ENCODE results near the gene CDYL.
A peak's percentile ranks its signal among the peaks of the same experiment; 100 is the strongest.

The CDYL gene

DNA sequence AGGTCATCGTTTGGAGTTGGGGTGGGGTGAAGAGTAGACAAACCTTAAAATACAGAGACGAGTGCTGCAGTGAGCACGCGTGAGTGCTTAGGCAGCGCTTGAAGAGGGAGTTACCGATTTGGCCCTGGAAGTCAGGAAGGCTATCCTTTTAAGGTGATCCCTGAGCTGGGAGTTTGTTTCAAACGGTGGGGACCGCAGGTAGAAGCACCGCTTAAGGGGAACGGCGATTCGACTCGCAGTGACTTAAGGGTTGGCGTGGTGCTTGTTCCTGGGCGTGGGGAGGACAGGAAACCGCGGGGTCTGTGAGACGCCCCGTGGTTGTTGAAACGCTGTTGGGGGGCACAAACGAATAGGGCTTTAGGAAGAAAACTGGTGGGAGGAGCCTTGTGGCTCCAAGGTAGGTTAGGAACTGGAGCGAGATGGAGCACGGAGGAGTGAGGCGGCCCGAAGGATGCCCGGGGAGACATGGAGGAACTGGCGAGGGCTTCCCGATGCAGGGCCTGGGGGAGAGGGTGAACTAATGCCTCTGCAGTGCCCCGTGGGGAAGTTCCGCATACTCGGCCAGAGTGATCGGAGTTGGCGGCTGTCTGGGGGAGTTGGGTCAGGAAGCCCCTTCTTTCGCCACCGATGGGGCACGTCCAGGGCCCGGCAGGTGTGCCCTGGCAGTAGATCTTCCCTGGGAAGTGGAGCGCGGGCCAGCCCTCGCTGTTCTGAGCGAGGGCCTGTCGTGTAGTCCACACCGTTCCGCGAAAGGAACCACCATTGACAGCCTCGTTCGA lies 1.3 kb upstream of the CDYL start:
- no peak for DNase-seq

DNA sequence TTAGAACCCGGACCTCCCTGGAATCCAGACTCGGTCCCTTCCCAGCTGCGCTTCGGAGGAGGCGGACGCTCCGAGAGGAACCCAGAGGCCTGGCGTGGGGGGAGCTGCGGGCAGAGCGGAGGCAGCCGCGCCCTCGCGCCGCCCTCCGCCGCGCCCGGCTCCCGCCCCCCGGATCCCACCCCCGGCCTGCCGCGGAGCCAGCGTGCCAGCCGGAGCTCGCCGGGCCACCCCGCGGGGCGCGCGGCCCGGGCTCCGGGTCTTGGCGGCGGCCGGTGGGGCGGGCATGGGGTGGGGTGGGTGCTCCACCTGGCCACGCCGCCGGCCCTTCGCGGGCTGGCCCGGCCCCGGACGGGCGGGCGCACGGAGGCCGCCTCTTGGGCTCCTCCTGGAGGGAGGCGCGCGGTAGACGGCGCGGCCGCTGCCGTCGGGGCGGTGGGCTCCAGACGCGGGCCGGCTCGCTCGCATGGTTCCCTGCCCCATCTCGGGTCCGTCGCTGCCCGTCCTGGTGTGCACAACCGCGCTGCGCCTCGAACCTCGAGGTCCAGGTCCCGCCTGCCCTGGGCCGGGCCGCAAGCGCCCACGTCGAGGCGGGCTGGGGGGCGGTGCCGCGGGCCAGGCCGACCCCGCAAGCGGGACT lies 592 bp upstream of the CDYL start:
- DNase-seq, result no peak

DNA sequence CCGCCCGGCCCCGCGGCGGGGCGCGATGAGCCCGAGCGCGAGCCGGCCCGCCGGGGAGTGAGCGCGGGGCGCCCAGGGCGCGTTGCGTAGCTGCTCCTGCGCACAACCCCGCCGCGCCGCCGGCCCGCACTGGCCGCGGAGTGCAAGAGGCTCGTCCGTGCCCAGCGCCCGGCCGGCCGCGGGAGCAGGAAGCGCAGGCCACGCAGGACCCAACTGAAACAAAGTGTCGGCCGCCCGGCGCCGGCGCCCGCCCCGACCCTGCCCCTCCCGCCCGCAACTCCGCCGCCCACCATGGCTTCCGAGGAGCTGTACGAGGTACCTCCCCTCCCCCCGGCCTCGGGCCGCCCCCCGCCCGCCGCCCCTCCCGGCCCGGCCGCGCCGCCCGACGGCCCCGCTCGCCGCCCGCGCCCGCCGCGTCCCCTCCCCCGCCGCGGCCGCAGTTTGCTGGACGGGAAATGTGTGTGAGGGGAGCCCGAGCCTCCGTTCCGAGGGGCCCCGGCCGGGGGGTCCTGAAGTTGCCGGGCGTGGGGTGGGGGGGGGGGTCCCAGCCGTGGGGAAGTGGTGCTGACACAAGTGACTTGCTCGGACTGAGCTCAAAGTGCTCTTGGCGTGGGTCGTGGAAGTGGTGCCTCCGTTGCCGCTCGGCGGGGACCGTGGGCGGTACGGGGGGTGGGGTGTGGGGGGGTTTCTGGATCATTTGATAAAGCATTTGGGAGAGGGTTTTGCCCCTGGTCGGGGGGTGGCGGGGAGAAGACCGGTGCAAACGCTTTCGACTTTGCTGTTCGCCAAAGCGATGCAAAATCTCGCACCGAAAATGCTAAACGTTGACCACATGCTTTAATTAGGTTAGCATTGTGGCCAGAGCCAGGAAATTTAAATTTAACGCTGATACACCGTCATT lies 539 bp downstream of the CDYL start:
- DNase-seq, result peak; percentile 17

DNA sequence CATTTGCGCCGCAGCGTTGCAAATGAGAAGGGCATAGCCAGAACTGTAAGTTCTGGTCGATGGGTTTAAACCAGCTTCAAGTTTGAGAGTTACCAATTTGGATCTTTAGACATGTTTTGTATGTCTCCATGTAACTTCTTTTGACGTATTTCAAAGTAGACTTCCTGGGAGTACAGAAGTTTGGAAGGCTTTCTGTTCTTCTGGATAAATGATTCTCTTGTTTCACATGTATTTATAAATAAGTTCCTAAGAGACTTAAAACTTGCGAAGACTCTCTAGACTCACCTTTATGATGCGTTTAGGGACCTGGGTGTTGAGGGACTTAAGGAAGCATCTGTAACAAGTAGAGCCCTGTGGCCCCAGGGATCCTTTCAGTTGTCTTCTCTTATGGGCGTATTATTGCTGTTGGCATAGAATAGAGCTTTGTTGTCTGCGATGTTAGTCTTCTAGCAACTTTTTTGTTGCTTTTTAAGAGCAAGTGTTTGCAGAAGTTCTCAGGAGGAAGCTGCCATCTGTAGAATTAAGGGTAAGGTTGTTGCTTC lies 1.3 kb downstream of the CDYL start:
- DNase-seq, result no peak

DNA sequence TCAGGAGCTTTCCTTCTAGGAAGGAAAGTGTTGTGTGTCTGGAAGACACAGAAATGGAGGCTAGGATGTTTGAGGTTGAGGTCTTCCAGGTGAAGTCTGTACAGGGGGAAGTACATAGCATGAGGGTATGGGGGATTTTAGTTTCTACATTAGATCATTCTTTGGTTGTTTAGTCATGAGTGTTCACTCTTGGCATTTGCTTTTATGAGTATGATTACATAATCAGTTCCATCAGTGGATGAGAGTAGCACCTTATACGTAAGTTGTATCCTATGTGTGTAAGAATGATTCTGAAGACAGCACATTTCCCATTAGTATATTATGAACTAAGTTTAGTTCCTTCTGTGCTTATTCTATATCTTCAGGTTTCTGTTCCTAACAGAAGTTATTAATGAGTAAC lies 1.9 kb downstream of the CDYL start:
- DNase-seq, result no peak

DNA sequence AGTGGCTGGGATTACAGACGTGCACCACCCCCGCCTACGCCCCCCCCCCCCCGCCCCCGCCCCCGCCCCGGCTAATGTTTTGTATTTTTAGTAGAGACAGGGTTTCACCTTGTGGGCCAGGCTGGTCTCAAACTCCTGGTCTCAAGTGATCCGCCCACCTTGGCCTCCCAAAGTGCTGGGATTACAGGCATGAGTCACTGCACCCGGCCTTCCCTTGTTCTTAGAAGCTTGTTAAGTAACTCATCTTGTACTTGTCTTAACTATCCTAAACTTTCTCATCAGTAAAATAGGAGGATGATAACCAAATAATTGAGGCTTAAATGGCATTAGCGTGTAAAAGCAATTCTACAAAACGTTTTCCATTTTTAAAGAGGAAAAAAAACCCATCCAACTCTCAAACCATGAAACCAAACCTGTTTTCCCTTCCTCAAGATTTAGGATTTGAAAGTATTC lies 4.2 kb downstream of the CDYL start:
- DNase-seq, result no peak

DNA sequence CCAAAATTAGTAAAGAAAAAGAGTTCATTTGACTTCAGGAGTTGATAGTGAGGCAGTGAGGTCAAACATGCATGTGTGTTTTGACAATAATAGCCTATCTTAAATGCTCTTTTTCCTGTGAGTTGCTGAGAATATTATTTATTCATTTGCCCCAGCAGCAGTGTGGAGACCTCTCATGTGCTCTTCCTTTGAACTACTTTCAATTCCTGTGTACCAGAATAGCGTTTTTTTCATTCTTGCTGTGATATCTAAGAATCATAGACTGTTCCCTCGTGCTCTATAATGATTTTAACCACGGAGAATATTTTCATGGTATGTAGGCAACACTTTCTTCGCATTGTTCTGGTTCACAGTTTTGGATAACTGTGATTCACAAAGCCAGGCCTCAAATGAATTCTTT lies 5.2 kb downstream of the CDYL start:
- DNase-seq, result no peak

DNA sequence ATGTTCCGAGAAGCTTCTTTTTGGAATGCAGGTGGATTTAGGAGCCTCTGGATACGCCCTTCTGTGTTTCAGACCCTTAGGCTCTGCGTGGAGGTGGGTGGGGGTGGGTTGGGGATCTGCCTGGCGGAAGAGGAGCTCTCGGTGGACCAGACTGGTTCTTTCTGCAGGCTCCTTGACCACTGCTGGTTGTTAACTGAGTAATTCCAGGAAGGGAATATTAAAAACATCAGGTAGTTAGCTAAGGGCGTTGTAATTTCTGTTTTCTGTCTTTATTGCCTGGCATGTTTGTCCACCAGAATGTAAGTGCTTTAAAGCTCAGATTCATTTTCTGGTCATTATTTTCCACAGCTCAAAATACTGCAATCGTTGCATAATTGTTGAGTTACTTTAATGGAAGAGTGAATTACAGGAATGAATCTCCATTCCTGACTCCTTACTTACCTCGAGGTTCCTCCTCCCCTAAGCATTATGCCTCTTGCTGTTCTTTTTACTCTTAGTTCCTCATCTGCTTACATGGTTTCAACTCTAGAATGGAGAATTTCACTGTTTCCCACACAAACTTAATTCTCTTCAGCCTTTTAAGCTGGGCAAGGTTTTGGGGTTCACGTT lies 5.9 kb downstream of the CDYL start:
- DNase-seq, result no peak

DNA sequence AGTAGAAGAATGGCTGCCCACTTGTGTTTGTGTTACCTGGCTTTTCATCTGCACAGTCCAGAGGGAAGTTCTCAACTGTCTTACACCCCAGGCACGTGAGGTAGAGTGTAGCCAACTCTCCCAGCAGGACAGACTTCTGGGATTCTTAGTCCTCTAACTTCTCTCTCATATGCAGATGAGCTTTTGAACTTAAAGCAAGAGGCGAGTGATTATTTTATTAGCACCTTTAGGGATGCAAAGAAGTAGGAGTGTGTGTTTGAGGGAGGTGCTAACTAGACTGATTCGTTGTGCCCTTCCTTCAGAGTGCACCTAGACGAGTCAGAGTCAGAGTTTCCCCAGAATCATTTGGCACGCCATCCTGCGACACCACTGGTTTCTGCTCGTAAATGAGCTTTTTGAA lies 10.8 kb downstream of the CDYL start:
- no peak for DNase-seq

DNA sequence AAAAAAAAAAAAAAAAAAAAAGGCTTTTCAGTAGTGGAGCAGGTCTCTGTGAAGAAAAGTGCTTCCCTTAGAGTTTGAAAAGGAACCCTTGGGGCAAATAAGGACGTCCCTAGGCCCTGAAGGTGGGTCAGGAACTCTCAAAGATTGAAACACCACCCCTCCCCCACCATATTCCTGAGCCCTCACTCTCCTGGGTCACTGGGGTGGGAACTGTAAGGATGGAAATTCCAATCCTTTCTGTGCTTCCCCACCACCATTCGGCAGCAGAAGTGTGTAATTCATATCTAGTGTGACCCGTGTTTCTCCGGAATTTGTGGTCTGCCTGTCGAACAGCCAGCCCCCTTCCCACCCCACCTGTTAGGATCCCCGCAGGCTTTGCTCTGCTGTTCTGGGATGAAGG lies 12.3 kb downstream of the CDYL start:
- no peak for DNase-seq

DNA sequence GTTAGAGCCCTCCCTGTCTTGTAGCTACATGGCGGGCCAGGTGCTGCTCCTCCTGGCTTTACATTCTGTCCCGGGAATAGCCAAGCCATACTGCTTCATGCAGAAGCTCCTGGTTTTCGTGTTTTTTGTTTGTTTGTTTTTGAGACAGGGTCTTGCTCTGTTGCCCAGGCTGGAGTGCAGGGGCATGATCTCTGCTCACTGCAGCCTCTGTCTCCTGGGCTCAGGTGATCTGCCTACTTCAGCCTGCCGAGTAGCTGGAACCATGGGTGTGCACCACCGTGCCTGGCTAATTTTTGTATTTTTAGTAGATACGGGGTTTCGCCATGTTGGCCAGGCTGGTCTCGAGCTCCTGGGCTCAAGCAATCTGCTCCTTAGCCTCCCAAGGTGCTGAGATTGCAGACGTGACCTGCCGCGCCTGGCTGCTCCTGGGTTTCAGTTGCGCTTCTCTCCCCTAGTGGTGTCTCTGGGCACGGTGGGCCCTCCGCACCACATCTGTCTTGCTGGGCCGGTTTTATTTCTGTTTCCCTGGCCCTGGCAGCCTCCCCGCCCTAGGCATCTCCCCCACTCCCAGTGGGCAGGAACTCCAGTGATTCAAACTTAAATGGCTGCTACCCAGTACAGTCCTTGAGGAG lies 12.9 kb downstream of the CDYL start:
- no peak for DNase-seq

DNA sequence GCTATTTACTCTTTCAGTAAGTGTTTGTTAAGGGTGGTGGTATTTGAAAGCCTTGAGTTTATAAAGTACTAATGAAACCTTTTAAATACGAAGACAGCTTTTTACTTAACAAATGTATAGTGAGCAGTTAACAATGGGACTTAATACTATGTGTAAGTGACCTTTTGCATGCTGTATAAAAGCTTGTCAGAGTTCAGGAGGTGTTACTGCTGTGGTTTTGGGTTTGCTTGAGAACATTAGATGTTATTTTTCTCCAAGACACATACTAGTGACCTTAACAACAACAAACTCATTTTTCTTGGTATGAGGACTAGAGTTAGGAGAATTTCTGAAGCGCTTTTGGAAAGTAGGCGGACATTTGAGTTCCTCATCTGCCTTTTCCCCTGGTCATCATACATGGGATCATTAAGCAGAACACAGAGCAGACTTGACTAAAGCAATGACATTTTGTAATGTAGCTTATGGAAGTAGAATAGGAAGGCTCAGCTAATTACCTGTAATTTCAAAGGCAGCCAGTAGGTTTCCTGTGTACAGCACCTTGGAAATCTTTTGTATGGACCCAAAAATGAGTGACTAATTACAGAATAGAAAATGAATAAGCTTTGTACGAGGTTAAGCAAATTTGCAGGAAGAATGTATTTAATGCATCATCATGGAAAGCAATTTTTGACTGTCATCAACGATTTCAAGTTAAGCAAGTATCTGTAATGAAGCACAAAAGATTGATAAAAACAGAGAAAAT lies 14.1 kb downstream of the CDYL start:
- DNase-seq, result no peak

DNA sequence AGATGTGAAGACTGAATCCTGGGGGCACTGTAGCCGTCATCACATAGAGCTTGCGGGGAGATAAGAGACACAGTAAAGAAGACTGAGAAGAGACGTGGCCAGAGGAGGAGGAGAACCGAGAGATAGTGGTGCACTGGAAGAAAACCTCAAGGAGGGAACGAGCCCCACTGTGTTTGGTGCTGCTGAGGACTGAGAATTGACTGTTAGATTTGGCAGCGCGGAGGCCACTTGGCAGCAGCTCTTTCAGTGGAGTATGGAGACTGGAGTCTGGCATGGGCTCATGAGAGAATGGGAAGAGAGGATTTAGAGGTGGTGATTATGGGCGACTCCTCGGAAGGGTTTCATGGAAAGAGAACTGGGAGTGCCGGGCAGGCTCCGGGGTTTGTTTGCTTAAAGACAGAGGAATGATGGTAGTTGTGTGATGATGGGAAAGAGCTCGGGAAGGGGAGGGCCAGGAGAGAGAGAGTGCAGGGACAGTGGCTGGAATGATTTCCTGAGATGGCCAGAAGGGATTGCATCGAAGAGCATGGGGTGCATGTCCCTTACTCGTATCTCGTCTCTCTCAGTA lies 18.0 kb downstream of the CDYL start:
- no peak for DNase-seq

DNA sequence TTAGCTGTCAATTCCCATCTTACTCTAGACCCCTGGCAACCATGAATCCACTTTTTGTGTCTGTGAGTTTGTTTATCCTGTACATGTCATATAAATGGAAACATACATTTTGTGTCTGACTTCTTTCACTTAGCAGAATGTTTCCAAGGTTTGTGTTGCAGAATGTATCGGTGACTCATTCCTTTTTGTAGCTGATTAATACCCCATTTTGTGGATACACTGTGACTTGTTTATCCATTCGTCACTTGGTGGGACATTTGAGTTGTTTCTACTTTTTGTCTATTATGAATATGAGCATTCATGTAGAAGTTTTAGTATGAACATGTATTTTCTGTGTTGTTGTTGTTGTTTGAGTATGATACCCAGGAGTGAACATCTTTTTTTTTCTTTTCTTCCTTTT lies 21.4 kb downstream of the CDYL start:
- DNase-seq, result no peak

DNA sequence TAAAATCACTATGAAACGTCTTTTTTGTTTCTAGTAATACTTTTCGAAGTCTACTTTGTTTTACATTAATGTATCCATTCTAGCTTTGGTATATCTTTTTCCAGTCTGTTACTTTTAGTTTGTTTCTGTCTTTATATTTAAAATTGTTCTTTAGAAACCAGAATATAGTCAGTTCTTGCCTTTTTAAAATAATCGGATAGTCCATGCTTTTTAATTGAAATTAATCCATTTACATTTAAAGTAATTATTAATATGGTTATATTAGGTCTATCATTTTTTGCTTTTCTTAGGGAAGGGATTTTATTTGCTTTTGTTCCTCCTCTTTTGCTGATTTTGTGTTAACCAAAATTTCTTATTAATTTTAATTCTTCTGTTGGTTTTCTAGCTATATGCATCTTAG lies 23.7 kb downstream of the CDYL start:
- DNase-seq, result no peak

DNA sequence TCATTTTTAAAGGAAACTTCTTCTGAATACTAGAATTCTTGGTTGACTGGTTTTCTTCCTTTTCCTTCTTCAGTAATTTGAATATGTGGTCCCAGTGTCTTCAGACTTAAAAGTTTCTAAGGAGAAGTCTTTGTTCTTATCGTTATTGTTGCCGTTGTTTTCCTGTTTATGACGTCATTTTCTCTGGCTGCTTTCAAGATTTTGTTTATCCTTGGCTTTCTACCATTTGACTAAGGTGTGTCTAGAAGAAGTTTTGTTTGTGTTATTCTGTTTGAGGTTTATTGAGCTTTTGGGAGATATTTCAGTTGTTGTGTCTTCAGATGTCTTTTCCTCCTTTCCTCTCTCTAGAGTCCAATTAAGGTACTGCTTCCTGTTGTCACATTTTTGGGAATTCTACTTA lies 24.5 kb downstream of the CDYL start:
- DNase-seq, result no peak

DNA sequence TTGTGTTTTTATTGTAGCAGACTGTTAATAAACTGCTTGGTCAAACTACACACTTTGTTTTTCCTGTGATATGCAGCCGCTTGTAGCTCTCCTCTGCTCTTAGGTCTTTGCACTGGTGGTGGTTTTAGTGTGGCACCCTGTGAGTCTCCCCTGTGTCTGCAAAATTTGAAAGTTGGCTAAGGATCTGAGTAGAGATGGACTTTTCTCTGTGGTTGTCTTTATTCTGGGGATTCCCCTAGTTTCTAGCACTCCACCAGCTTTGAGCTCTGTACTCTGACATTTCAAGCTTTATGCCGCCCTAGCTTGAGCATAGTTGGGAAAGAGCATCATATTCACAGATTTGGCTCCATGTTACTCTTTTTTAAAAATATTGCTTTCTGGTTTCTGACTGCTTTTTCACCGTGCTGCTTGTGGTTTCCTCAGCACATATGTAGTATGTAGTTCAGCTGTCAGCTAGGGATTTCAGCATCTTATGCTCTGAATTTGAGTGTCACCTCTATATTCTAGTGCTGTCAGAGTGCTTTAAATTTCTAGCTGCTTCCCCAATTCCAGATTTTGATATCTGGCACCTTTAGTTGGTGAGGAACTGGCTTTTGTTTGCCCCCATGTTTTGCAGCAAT lies 25.4 kb downstream of the CDYL start:
- DNase-seq, result no peak

DNA sequence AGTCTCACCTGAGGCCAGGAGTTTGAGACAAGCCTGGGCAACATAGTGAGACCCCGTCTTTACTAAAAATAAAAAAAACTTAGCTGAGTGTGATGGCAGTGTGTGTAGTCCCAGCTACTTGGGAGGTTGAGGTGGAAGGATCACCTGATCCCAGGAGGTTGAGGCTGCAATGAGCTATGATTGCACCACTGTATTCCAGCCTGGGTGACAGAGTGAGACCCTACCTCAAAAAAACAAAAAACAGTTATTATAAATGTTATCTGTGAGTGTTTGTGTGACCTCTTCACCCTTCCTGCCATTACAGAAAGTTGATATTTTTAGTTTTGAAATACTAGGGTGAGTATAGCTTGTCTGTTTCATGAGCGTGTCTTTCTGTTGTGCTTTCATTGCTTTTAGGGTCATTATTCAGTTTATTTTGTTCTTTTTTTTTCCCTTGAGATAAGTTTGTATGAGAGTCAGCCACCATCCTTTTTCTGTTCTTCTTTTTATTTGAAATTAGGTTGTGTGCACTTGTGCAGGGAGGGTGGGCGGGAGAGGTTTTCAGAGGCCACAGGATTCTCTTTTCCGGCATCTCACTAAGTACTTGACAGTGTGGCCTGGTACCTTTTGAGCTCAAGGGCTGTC lies 26.2 kb downstream of the CDYL start:
- no peak for DNase-seq

DNA sequence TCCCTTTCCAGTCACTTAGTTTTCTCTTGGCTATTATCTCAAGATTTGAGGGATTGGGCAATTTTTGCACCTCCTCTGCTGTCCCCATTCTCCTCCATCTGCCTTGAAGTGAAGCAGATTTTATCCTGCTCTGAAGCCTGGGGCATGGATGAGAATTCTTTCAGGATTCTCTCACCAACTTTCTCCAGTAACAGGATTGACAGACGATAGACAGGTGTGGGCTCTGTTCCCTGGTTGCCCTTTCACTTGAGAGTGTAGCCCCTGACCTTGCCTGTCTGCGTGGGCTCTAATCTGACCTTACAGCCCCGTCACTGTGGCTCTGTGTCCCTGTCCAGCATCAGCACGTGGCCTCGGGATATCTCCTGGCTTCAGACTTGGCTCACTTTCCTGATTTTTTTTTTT lies 27.1 kb downstream of the CDYL start:
- no peak for DNase-seq

DNA sequence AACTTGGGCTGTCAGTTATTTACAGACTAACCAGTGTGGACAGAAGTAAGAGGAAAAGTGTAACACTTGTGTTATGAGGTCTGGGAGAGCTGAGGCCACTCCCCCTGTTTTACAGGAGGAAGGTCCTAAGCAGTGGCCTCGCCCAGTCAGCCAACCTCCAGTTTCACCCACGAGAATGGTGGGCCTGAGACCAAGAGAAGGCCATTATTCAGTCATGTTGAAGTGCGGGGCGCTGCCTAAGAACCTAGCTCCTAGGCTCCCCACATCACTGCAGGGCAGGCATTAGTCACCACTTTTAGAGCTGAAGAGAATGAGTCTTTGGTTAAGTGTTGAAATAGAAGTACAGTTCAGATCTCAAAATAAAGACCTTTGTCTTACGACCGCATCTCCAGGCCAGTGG lies 27.9 kb downstream of the CDYL start:
- no peak for DNase-seq

All from NCI-H1092 treated with DMSO at 0.1 percent for 48 hours (cell line).